Gastrocnemius medialis (tissue), 4 donors: ENCODE data around the gene USP24. TPM values are rescaled to one million over a fixed set of nuclear protein-coding genes. Genes with fewer than 3 reads are reported as not detected.

Experiments
- ATAC-seq, 2 donors: fragments of 150-250 bp; one replicate each; pipeline ENCODE4 v1.9.1; 2016
- DNase-seq, 2 donors: peaks; one replicate each; pipeline ENCODE4 v3.0.0-alpha.2; 2019
- H3K27ac ChIP-seq, 4 donors: fragments of 200-600 bp; sonication (generic); 1 replicate in 1 of 4; 2 replicates in 3 of 4; pipeline ENCODE4 v1.5.1; 2016 to 2018; ENCODE audit warnings: mild to moderate bottlenecking in 2 of 4, moderate library complexity in 1 of 4
- H3K27me3 ChIP-seq, 3 donors: fragments of 200-600 bp; sonication (generic) in 2 of 3; 1 replicate in 1 of 3; 2 replicates in 2 of 3; pipeline versions ENCODE4 v1.5.1 to v1.6.0; 2016 to 2019; ENCODE audit warnings: mild to moderate bottlenecking in 1 of 3, moderate library complexity in 1 of 3
- H3K36me3 ChIP-seq, 2 donors: fragments of 200-600 bp; sonication (generic) in 1 of 2; one replicate each; pipeline ENCODE4 v1.5.1; 2017 to 2018
- H3K4me1 ChIP-seq, 2 donors: fragments of 200-600 bp; sonication (generic) in 1 of 2; one replicate each; pipeline ENCODE4 v1.5.1; 2016 to 2017; ENCODE audit warnings: mild to moderate bottlenecking in 2 of 2
- H3K4me3 ChIP-seq, 4 donors: fragments of 200-600 bp; sonication (generic) in 3 of 4; 1 replicate in 1 of 4; 2 replicates in 3 of 4; pipeline ENCODE4 v1.5.1; 2016 to 2019; ENCODE audit warnings: mild to moderate bottlenecking in 2 of 4
- H3K9me3 ChIP-seq, 3 donors: fragments of 200-600 bp; sonication (generic) in 2 of 3; 1 replicate in 1 of 3; 2 replicates in 2 of 3; pipeline ENCODE4 v1.5.1; 2016 to 2019
- CTCF ChIP-seq, 5 experiments: fragments of 450-650 bp in 3 of 5; fragments of 200-600 bp in 2 of 5; sonication (generic) in 2 of 5; IDR thresholded peaks in 4 of 5; conservative IDR thresholded peaks in 1 of 5; 1 replicate in 4 of 5; 2 replicates in 1 of 5; pipeline ENCODE4 v1.5.1; 2016 to 2019; ENCODE audit warnings: antibody characterized with exemption in 5 of 5, mild to moderate bottlenecking in 3 of 5, moderate library complexity in 3 of 5
- POLR2A ChIP-seq, 2 donors: fragments of 450-650 bp; IDR thresholded peaks; one replicate each; pipeline ENCODE4 v1.6.1; 2017; ENCODE audit warnings: antibody characterized with exemption in 2 of 2, mild to moderate bottlenecking in 2 of 2, moderate library complexity in 2 of 2
- in situ Hi-C, 4 donors: fragments of 200-750 bp; cut with MboI; loops; one replicate each; pipeline versions ENCODE4 v1.15.0 to v1.8.0; 2017; ENCODE audit warnings: low sequenced_read_pairs in 4 of 4
- intact Hi-C: fragments of 100-400 bp; cut with DNase I; formaldehyde crosslinking; loops from one replicate; pipeline ENCODE4 v1.15.1; 2023; ENCODE audit warnings: low total_unique reads
- total RNA-seq, 4 donors: library from RNA; depleted of rRNA; stranded (reverse); fragments of >200 nt; gene quantifications; one replicate each; pipeline versions ENCODE4 v1.1.0 to v1.2.3, GENCODE V29; 2016

Gene USP24
- total RNA-seq, 4 donors from 2014 or later, result 77.3 to 102 (median 90.8) TPM

- peaks cover 54 to 71% of the 10 kb centered on the region in 2 donors for H3K4me1 ChIP-seq
- no peak for ATAC-seq
- peak overlapping the region; percentile 97 to 100 (median 99) for H3K27ac ChIP-seq
Observed at GRCh38 chr1:55213151-55213884, 1.8 kb downstream of the USP24 start.

GRCh38 chr1:55212349-55213150 lies 2.6 kb downstream of the USP24 start:
- no peak for TF ChIP-seq POLR2A (IDR thresholded peaks at IDR 0.05)
- TF ChIP-seq CTCF (IDR thresholded peaks at IDR 0.05 in 4 of 5, conservative IDR thresholded peaks at IDR 0.05 in 1 of 5), result no peak
- H3K4me3 ChIP-seq, result peak overlapping the region; percentile 73 to 94 (median 90)
- DNase-seq (no peak), ATAC-seq (no peak)
- H3K9me3 ChIP-seq, result no peaks in the 10 kb centered on the region
- intact Hi-C loops (no loop called here), in situ Hi-C loops (no loop called here)
- H3K27me3 ChIP-seq, result no peaks in the 10 kb centered on the region
- H3K36me3 ChIP-seq, result no peaks in the 10 kb centered on the region
- peaks cover 53 to 69% of the 10 kb centered on the region in 2 donors for H3K4me1 ChIP-seq
- H3K27ac ChIP-seq, result peak overlapping the region; percentile 97 to 100 (median 99)

More at GRCh38 chr1:55213151-55213884, 1.8 kb downstream of the USP24 start:
- no peaks in the 10 kb centered on the region for H3K27me3 ChIP-seq
- H3K4me3 ChIP-seq, result peak overlapping the region; percentile 73 to 94 (median 90)
- no peak for DNase-seq
- no peaks in the 10 kb centered on the region for H3K9me3 ChIP-seq
- in situ Hi-C loops (no loop called here), intact Hi-C loops (no loop called here)
- no peak for TF ChIP-seq POLR2A (IDR thresholded peaks at IDR 0.05)
- no peak for TF ChIP-seq CTCF (IDR thresholded peaks at IDR 0.05 in 4 of 5, conservative IDR thresholded peaks at IDR 0.05 in 1 of 5)
- no peaks in the 10 kb centered on the region for H3K36me3 ChIP-seq

DNA sequence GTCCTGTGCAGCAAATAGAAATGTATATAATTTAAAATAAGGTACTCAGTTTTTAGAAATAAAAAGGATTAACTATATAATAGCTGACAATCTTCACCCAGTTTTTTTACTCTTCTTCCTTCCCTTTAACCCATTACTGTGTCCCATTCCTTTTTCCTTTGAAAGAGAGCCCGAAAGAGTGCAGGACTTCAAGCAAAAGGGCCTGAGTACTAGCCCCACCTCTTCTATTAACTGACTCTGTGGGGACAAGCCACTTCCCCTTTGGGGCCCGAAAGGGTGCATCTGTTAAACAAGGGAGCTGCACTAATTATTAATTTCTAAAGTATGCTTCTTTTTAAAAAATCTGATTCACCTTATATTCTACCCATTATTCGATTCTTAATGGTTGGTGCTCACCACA lies 3.3 kb downstream of the USP24 start:
- no peaks in the 10 kb centered on the region for H3K9me3 ChIP-seq
- in situ Hi-C loops, result no loop called here
- ATAC-seq (no peak), DNase-seq (no peak)
- H3K36me3 ChIP-seq, result no peaks in the 10 kb centered on the region
- H3K27ac ChIP-seq, result peak overlapping the region; percentile 97 to 100 (median 99)
- no peak for TF ChIP-seq POLR2A (IDR thresholded peaks at IDR 0.05)
- TF ChIP-seq CTCF (IDR thresholded peaks at IDR 0.05 in 4 of 5, conservative IDR thresholded peaks at IDR 0.05 in 1 of 5), result no peak
- peaks cover 46 to 68% of the 10 kb centered on the region in 2 donors for H3K4me1 ChIP-seq
- intact Hi-C loops, result no loop called here
- H3K4me3 ChIP-seq, result peak overlapping the region; percentile 73 to 94 (median 90)
- H3K27me3 ChIP-seq, result no peaks in the 10 kb centered on the region

- intact Hi-C loops, result no loop called here
- DNase-seq (no peak), ATAC-seq (no peak)
- no peaks in the 10 kb centered on the region for H3K27me3 ChIP-seq
- peak overlapping the region; percentile 97 to 100 (median 99) for H3K27ac ChIP-seq
- peaks cover 44 to 68% of the 10 kb centered on the region in 2 donors for H3K4me1 ChIP-seq
- TF ChIP-seq CTCF (IDR thresholded peaks at IDR 0.05 in 4 of 5, conservative IDR thresholded peaks at IDR 0.05 in 1 of 5), result no peak
- peak in 1 of 2 donors; percentile 48 for TF ChIP-seq POLR2A (IDR thresholded peaks at IDR 0.05)
- H3K36me3 ChIP-seq, result no peaks in the 10 kb centered on the region
- H3K4me3 ChIP-seq, result peak overlapping the region; percentile 37 to 94 (median 82)
- in situ Hi-C loops, result no loop called here
- no peaks in the 10 kb centered on the region for H3K9me3 ChIP-seq
Observed at GRCh38 chr1:55210990-55211801, 4.0 kb downstream of the USP24 start.
